ENCODE results near the gene SMIM11. TPM values are rescaled to one million over a fixed set of nuclear protein-coding genes. Genes with fewer than 3 reads are reported as not detected.

The SMIM11 gene
- 36.7 TPM for total RNA-seq

GRCh38 chr21:34374940-34375618, at the start of gene SMIM11:
TSS of gene SMIM11 (plus strand) at chr21:34375507. CDS start at chr21:34379505, 3,998 bp downstream.

DNA sequence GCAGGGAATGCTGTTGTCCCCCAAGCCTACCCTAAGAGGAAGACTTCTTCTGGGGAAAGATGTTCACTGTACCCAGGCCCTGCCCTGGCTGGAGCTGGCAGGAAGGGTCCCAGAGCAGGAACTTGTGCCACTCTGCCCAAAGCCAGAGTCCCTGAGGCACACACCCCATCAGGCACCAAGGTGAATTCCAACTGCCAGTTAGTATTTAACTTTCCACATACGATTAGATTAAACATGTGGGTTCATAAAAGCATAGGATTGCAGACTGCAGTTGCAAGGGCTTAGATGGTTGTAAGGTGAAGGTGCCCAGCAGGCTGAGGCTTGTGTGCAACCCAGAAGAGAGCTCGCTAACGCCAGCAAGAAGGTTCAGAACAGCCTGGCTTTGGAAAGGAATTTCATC, 11.6 kb upstream of the SMIM11 start, which contains the start of gene KCNE2:
KCNE2 (plus strand) TSS at position 274 of the 400 bp plus-strand sequence. CDS start 6,473 bp downstream, outside the sequence.

GRCh38 chr21:34423805-34424204, 48.5 kb downstream of the SMIM11 start, which contains the start of gene SMIM34:
TSS of gene SMIM34 (minus strand) at chr21:34423951. CDS start at chr21:34423839, 112 bp downstream.

Other genes starting within 250 kb of the SMIM11 start
- gene KCNE2, start 11.5 kb upstream of the SMIM11 start, total RNA-seq, result 0.23 TPM
- gene SMIM34, start 48.4 kb downstream of the SMIM11 start, total RNA-seq, result not detected
- 0.46 TPM for gene KCNE1, start 136.7 kb downstream of the SMIM11 start, total RNA-seq
- 55.1 TPM for gene RCAN1, start 239.6 kb downstream of the SMIM11 start, total RNA-seq